HG02571 (cell line): Measurements from ENCODE around the gene PGBD5.

Source experiments
- ATAC-seq: cut with Tn5 transposase; IDR thresholded peaks from one replicate; pipeline ENCODE4 v1.9.1; 2021; ENCODE audit warnings: mild to moderate bottlenecking, moderate library complexity; ENCODE audit not compliant: unreplicated experiment

The PGBD5 gene

DNA sequence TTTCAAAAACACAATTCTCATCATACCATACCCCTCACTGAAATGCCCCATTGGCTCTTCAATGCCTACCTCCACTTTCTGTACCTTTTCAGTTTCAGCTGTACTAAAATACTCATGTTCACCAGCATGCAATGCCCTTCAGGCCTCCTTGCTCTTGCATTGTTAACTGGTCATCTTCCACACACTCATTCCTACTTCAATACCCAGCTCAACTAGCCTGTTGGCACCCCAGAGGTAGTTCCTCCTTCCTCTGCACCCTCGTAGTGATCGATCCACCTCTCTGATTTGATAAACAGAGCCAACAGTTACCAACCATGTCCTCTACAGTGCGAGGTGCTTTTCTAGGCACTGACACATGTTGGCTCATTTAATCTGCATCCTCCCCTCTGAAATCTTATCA, 46.7 kb downstream of the PGBD5 start:
- no peak for ATAC-seq

DNA sequence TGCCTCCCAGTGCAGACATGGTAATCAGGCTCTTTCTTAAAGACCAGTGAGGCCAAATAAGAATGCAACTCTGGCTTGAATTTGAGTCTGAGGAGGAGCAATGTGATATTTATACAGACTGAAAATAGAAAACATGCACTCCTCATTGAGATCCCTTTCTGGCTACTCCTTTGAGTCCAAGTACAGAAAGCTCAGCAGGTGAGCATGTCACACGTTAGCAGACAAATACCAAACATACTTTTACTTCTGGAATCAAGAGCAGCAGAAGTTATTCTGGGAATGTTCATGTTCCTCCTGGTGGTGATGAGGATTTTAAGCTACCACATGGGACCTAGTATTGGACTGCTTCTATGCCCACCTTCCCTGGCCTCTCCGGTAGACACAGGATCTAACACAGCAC, 48.3 kb downstream of the PGBD5 start:
- ATAC-seq: no peak

DNA sequence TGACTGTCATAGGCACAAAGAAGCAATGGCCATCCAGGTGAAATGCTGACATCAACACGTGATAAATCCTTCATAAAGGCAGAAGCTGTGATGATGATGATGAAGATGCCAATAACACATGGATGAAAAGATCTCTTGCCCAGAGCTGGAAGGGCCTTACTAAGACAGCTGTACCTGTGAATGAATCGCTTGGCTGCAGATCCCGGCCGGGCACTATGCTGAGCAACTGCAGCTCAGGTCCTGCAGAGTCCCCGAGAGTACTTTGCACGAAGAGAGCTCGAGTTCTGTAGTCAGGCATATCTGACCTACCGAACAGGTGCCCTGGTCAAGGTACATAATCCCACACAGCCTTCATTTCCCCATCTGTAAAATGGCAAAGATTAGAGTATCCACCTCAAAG, 48.8 kb downstream of the PGBD5 start:
- no peak for ATAC-seq

DNA sequence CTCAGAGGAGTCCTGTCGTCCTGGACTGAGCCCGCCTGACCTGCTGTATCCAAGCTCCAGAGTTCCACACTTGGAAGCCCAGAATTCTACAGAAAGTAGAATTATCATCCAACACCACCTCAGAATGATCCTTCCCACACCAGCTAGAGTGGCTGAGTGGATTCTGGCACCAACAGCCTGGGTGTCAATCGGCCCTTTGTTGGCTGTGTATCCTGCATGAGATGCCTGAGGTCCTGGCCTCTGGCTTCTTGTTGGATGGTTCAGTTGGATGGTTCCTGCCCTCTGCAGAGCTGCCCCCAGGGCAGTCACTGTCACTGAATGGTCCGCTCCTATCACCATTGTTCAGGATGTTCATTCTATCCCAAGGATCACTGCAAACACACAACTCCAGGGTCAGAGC, 49.8 kb downstream of the PGBD5 start:
- ATAC-seq: no peak

DNA sequence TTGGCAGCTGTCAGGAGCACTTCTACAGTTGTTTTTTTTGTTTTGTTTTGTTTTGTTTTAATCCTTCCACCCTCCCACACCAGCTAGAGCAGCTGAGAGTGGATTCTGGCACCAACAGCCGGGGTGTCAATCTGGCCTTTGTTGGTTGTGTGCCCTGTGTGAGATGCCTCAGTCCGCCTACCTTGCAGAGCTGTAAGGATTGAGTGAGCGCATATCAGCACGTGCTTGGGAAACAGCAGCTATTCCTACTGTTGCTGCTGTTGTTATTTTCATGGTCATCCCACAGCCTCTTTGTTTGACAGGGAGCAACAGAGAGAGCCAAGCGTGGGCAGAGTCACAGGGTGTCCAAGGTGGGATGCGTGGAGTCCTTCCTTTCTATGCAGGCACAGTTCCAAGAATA, 50.4 kb downstream of the PGBD5 start:
- ATAC-seq: no peak

DNA sequence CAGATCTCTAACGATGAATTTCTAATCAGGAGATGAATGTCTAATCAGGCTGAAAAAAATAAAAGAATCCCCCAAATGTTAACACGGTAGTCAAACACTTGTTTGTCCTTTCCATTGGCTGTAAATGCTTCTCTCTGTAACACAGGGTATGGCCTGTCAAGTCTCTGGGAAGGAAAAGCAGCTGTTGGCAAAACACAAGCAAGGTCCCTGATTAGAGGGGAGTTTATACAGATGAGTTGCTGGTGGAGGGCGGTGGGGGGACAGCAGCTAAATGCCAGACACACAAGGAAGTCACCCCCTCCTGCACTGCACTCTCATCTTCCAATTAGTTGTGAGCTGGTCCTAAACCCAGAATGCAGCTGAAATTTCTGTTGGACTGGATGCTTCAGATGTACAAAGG, 51.0 kb downstream of the PGBD5 start:
- no peak for ATAC-seq

DNA sequence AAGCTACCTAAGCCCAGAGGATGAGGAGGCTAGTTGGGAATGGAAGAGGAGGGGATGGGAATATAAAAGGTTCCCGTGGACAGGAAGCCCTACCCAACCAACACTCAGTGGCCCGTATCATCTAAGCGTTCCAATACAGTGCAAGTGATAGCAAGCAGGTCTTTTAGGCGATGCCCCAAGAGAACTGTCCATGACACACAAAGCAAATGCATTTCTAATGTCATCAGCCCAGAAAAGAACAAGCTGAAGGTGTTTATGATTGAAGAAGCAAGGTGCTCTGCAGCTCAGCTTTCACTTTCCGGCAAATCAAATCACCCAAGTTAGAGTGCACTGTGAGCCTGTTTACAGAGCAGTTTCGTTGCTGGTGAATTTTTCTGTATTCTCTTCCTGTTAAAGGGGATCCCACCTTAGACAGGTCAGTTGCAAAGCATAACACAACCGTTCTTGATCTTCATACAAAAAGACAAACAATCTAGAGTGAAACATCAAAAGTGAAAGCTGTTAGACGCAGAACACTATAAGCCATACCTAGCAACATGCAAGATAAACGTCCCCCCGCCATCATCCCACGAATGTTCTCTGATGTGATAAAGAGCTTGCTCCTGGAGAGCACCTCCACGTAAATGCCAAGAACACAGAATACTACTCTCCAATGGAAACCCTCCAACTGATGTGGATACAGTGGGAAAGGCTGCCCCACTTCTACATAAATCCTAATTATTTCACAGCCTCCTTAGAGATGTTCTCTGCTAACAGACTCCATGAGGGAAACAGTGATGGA, 54.0 kb downstream of the PGBD5 start:
- no peak for ATAC-seq

DNA sequence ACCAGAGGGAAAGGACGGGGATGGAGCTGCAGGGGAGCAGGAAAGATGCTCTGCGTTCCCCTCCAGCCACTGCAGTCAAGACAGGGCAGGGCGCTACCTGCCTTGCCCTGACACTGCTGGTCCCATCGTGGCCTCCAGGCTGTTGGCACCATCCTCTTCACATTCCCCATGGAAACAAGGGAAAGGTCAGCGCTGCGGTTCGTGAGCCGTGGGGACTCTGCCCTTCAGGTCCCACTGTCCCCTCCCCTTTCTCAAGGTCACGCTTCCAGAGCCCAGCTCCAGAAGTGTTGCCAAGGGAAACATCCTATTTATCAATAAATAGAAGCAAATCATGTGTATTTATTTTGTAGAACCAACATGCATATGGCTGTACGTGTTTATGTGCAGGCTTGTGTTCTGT, 56.0 kb downstream of the PGBD5 start:
- no peak for ATAC-seq

DNA sequence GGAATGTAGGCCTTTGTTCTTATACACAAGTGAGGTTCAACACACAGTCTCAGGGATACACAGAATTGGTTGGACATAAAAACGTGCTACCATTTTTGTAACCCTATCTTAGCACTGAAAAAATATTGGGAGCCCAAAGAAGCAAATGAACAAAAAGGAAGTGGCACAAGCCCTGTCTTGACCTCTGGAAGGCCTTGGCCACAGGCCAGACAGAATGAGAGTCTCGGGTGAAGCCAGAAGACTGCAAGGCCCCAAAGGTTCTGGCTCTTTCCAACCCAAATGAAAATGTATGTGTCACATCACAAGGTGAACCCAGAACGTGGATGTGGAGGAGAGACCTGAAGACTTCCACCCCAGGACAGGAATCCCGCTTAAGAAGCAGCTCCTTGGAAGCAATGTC, 57.3 kb downstream of the PGBD5 start:
- no peak for ATAC-seq

DNA sequence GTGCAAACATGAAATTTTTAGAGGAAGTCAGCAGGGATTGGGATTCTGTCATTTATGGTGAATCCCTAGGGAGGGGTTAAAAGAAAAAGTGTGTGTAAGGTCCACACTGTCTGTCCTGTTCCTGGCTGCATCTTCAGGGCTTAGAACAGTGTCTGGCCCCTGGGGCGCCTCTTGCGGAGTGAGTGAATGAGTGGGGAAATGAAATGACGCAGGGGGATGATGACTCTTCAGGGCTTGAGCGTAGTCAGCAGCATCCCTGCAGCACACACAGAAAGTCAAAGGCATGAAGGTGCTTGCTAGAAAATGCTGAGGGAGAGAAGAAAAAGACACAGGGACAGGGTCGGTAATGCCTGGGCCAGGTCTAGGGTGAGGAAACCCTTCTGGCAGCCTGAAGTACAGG, 57.8 kb downstream of the PGBD5 start:
- ATAC-seq: no peak

DNA sequence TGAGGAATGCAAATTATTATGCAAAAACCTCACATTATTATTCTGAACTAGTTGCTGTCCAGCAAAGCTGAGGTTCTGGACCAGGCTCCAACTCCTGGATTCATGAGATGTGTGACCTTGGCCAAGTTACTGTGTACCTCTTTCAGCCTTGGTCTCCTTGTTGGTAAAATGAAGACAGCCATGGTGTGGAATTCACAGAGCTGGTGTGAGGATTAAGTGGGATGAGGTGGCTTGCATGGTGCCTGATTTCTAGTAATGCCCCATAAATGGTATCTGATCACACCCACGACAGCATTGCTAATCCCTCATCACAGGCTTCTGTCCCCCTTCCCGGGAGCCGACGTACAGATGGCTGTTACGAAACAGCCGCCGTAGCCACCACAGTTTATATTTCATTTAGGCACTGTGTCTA, 59.6 kb downstream of the PGBD5 start:
- no peak for ATAC-seq

DNA sequence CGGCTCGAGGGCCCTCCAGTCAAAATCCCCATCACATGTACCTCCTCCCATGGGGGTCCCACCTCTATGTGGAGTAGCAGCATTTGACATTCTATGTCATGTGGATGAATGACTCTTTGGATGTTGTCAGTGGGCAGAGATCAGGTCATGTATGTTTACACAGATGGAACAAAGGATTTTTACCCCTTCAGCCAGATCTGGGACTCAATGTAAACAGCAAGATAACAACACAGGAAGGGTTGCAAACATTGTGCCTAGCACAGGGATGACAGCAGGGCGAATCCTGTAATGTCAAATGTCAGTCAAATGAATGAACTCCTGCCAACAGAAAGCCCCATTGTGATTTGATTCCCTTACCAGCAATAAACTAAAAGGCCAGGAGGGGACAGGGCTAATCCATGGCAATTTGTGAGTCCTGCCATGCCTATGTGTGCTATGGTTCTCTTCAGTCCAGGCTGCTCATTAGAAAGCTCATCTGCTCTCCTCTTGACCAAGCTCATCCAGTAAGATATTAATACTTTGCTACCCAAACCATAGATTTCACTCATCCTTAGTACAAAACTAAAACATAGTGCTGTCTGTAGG, 60.3 kb downstream of the PGBD5 start:
- ATAC-seq: no peak

DNA sequence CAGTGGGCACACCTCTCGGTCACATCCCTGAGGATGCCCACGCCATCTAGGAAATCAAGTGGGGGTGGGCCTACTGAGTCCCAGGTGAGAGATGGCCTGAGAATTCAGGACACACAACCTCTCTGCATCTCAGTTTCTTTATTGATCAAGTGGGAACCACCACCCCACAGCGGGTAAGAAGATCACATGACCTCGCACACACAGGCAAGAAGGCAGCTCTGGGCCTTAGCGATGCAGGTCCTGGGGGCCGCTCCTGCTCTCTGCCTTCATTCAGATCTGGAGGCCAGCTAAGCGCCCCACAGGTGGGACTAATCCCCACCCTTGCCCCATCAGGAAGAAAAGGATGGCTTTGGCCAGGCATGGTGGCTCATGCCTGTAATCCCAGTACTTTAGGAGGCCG, 63.2 kb downstream of the PGBD5 start:
- ATAC-seq: no peak

DNA sequence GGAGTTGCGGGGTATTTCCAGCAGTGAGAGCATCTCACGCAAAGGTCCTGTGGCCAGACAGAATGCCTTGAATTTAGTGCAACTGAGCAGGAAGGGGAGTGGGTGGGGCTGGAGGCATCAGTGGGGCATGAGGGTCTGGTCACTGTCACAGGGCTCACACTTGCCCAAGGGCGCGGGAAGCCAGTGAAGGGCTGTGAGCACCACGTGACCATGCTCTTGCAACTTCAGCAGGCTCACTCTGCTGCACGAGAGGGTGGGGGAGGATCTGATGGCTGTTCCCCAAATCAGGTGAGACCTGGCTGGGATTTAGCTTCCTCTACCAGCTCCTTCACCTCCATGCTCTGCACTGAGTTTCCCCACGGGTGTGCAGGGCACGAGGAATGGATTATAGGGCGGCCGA, 64.2 kb downstream of the PGBD5 start:
- no peak for ATAC-seq

DNA sequence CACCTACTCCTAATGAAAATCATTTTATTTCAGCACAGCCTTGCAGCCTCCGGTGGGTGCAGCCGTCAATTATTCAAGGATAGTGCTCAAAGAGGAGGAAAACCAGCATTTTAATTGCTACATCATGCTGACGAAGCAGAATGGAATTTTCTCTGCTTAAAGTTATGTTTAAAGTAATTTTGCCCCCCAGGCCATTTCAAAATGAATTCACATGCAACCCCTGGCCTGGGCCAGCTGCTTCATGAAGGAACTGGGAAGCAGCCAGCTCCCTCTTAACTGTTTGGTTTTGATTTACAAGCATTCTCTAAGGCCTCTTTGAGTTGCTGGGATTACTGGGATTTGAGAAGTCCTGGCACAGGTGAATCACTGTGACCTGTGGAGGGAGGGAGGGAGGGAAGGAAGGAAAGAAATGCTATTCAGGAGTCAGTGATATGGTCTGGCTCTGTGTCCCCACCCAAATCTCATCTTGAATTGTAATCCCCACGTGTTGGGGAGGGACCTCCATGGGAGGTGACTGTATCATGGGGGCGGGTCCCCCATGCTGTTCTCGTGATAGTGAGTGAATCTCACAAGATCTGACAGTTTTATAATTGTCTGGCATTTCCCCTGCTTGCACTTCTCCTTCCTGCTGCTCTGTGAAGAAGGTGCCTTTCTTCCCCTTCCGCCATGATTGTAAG, 66.0 kb downstream of the PGBD5 start:
- ATAC-seq: no peak

DNA sequence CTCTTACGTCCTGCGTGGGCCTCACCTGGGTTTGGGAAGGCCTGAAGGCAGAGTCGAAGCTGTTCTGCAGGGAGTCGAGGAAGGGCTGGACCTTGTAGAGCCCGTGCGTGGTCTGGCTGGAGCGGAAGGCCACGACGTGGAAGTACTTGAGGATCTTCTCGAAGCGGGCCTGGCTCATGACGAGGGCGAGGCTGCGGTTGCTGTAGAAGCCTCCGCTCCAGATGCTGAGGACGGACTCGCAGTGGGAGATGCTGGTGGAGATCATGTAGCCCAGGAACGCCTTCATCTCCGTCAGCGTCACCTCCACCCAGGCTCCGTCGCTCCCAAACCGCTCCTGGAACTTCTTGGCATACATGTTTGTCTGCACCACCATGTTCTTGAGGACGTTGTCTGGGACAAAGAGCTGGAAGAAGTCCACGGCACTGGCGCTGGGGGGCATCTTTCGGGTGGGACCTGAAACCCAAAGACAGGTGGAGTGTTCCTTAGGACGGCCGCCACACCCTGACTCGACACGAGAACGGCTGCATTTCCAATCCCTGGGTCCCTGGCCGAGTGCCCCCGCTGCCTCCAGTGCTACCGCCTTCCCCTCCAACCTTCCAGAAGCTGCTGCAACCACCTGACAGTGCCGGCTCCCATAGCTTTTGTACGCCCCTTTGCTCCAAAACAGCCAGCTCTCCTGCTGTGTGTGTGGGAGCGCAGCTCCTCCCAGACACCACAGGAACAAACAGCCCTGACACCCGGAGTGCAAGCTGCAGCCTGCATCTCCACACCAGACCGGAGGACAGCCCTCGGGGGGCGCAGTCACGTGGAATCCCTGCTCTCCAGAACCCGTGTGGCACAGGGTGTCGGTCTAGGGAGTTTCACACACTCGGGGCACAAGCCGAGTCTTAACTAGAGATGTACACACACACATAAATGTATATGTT, 69.0 kb downstream of the PGBD5 start:
- no peak for ATAC-seq

DNA sequence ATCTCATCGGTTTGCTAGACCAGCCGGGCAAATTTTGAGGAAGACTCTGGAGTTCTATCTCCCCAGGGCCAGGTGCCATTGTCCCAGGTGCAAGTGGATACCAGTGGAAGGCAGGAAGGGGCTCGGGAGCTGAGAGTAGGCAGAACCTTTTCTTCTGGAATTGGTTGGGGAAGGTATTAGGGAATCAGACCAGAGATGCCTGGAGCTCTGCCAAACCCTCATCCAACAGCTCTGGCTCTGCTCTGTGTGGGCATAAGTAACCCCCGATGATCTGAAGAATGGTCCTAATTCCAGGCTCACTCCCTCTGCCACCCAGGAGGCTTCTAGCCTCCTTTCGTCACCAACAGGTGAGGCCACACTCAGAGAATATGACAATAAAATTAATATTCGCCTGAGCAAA, 69.9 kb downstream of the PGBD5 start:
- no peak for ATAC-seq

DNA sequence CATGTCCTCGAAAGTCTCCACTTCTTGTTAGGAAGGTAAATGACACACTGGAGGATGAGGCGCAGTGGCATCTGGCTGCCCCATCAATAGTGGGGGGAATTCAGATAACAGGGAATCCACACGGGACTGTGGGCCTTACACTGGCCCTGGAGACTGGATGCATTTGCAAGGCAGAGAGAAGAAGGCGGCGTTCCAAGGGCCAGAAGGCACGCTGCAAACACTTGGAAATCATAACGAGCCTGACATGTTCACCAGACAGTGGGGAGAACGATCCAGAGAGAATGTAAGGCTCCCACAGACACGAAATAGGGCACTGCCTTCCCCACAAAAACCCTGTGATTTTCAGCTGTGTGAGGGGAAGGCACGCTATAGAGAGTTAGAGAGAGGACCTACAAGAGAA, 70.5 kb downstream of the PGBD5 start:
- ATAC-seq: no peak

DNA sequence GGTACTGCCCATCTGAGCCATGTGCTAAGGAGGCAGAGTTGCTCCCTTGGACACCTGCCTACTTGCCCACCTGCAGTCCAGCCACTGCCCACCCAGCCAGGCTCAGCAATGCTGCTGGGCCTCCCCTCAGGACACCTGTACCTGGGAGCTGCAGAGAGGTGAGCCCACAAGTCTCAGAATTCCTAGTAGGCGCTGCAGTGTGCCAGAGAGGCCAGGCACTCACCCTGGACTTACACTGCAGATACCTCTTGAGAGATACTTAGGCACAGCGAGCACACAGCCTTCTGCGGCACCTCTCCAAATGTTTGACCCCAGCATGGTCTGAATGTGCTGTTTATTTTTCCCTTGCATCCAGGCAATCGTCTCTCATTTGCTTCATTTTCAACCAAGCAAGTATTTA, 71.0 kb downstream of the PGBD5 start:
- no peak for ATAC-seq

DNA sequence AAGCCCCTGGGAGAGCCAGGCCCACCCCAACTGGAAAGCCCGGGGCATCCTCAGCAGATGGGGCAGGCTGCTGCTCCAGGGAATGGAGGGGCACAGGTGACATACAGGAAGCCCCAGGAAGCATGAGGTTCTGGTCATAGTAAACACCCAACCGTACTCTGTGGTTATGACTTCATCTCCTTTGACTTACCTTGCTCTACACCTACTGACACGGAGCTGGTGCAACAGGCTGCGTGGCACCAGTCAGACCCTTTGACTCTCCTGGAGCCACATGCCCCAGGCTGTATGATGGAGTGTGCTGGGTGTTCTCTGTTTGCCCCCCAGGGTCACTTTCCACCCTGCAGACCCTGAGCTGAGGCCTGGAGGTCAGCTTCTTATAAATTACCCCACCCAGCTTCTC, 72.1 kb downstream of the PGBD5 start:
- no peak for ATAC-seq

DNA sequence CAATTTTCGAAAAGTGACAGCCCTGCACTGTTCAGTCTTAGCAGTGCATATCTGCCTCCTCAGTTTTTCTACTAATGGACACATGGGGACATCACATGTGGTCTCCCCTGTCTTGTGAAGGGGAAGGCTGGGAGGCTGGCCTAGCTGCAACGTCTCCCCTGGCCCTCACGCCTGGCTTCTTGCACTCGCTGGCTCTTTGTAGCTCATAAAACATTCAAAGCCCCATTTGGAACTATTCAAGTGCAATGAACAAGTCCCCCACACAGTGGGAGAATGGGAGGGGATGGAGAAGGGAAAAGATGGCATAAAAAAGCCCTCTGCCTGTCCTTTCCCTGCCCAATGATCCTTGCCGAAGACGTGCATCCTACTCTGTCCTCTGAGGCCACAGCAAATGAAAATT, 73.6 kb downstream of the PGBD5 start:
- no peak for ATAC-seq
